Dedifferentiated amniotic fluid mesenchymal stem cell (primary cell): ENCODE results near the gene RBM34.
"Not testable (repeated sequence)": the region's sequence is repeated elsewhere in the genome, so short reads cannot be mapped to it uniquely, and the experiment has no call there.

Experiments used
- DNase-seq: peaks from one replicate; pipeline ENCODE4 v3.0.0-alpha.2; 2016; ENCODE audit errors: extremely low spot score

Gene RBM34

DNA sequence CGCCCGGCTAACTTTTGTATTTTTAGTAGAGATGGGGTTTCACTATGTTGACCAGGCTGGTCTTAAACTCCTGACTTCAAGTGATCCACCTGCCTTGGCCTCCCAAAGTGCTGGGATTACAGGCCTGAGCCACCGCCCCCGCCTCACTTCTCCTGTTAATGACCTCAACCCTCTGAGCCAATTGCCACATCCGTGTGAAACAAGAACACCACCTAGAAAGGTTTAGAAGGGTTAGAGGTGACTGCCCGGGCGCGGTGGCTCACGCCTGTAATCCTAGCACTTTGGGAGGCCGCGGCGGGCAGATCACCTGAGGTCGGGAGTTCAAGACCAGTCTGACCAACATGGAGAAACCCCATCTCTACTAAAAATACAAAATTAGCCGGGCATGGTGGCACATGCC, 68.6 kb downstream of the RBM34 start:
- not testable (repeated sequence) for DNase-seq

- DNase-seq, result not testable (repeated sequence)
Measured at GRCh38 chr1:235092045-235092406, 69.0 kb downstream of the RBM34 start.

DNA sequence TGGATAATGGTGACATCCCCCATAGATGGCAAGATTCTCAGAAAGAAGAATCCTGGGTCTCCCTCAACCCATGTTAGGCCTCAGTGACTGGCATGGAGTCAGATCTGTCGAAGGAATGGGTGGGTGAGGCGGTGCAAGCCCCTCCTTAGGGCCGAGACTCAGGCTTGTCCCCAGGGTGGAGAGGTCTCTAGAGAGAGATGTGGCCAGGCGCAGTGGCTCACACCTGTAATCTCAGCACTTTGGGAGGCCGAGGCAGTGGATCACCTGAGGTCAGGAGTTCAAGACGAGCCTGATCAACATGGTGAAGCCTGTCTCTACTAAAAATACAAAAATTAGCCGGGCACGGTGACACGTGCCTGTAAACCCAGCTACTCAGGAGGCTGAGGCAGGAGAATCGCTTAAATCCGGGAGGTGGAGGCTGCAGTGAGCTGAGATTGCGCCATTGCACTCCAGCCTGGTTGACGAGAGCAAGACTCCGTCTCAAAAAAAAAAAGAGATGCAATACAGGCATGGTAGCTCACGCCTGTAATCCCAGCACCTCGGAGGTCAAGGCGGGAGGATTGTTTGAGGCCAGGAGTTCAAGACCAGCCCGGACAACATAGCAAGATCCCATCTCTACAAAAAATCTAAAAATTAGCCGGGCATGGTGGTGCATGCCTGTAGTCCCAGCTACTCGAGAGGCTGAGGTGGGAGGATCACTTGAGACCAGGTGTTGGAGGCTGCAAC, 69.6 kb downstream of the RBM34 start:
- DNase-seq, result not testable (repeated sequence)

GRCh38 chr1:235090406-235091069, 70.5 kb downstream of the RBM34 start:
- DNase-seq, result no peak

GRCh38 chr1:235088907-235089306, 72.1 kb downstream of the RBM34 start:
- DNase-seq, result no peak

DNA sequence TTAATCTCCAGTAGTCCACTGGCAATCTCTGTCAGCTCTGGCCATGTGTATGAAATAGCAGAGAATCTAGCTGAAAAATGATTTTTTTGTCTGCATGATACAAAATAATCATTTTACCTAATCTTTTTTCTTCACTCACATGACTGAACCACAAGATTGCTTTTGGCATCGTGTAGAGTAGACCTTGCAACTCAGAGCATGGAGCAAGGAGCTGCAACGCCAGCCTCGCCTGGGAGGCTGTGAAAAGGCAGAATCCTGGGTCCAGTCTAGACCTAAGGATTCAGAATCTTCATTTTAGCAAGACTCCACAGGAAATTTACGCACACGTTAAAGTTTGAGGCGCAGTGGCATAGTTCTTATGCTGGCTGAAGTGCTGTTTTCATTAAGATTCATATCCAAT, 72.6 kb downstream of the RBM34 start:
- DNase-seq, result no peak

- no peak for DNase-seq
Measured at GRCh38 chr1:235087906-235088305, 73.1 kb downstream of the RBM34 start.

DNA sequence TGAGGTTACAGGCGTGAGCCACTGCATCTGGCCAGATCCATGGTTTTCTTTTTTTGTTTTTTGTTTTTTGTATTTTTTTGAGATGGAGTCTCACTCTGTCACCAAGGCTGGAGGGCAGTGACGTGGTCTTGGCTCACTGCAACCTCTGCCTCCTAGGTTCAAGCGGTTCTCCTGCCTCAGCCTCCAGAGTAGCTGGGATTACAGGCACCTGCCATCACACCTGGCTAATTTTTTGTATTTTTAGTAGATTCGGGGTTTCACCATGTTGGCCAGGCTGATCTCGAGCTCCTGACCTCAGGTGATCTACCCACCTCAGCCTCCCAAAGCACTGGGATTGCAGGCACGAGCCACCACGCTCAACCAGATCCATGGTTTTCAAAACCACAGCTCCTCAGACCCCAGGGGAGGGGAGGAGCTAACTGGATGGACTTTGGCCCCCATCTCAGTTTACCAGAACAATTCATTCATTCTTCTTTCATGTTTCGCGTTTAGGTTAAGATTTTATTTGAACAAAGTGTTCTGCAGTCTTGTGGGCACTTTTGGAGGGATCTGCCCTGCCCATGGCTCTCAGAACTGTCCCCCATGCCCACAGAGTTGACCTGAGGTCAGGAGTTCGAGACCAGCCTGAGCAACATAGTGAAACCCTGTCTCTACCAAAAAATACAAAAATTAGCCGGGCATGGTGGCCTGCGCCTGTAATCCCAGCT, 75.5 kb downstream of the RBM34 start:
- not testable (repeated sequence) for DNase-seq
